Prostate gland (tissue), 2 donors: ENCODE data around the gene SLC6A7.

Experiments used
- CTCF ChIP-seq, 4 experiments: fragments of 200-600 bp in 2 of 4; fragments of 450-650 bp in 2 of 4; sonication (generic) in 2 of 4; IDR thresholded peaks; 1 replicate in 3 of 4; 2 replicates in 1 of 4; pipeline ENCODE4 v1.5.1; 2016 to 2019; ENCODE audit warnings: antibody characterized with exemption in 4 of 4, mild to moderate bottlenecking in 2 of 4, moderate library complexity in 2 of 4
- POLR2A ChIP-seq: fragments of 450-650 bp; IDR thresholded peaks from one replicate; pipeline ENCODE4 v1.6.1; 2016; ENCODE audit warnings: antibody characterized with exemption, mild to moderate bottlenecking
- POLR2AphosphoS5 ChIP-seq: sonication (generic); formaldehyde crosslinking; IDR thresholded peaks from one replicate; pipeline ENCODE4 v1.6.1; 2017; ENCODE audit warnings: antibody characterized with exemption

DNA sequence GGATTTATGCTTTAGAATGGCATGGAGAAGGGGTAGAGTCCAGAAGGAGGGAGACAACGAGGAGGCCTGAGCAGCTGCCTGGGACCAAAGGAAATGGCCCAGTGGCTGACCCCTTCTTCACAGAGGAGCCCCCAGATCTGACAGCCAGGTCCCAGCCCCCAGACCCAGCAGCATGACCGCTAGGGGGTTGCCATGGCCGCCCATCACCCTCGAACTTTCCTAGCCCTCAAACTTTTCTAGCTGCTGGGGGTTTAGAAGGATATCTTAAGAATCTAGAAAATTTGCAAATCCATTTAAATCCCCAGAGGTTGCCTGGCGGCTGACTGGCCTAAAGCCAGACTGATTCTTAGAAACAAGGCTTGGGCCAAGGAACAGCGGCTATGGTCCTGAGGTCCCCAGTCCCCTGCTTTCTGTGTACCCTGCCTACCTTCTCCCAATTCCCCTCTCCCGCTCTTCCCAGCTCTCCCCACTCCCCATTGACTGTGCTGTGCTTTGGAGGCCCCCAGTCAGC is 35.2 kb upstream of the SLC6A7 start:
- TF ChIP-seq CTCF (IDR thresholded peaks at IDR 0.05) (no peak), POLR2A (no peak), POLR2AphosphoS5 (no peak)
